SU-DHL-6 (cell line): ENCODE results near the gene GDF2.

Experiments
- H2AFZ ChIP-seq: fragments of 200-600 bp; sonication (generic); 2 replicates; pipeline ENCODE4 v1.6.1; 2014; ENCODE audit warnings: low read depth, mild to moderate bottlenecking, moderate library complexity, mixed read lengths, antibody characterized with exemption, low read length; ENCODE audit not compliant: severe bottlenecking
- H3F3A ChIP-seq: fragments of 200-600 bp; shearing (Covaris generic); 2 replicates; pipeline ENCODE4 v1.6.0; 2016; ENCODE audit warnings: antibody characterized with exemption, mild to moderate bottlenecking; ENCODE audit not compliant: insufficient read depth
- H3K27ac ChIP-seq: fragments of 200-600 bp; sonication (generic); 2 replicates; pipeline ENCODE4 v1.5.1; 2016; ENCODE audit warnings: low read depth, mild to moderate bottlenecking, low read length, moderate library complexity, mixed read lengths
- H3K27me3 ChIP-seq: fragments of 200-600 bp; sonication (generic), shearing (Covaris generic); 2 replicates; pipeline ENCODE4 v1.6.0; 2014; ENCODE audit warnings: mild to moderate bottlenecking, low read length
- H3K36me3 ChIP-seq: fragments of 200-600 bp; sonication (generic); 2 replicates; pipeline ENCODE4 v1.6.1; 2014; ENCODE audit warnings: mild to moderate bottlenecking, low read length, mixed read lengths
- H3K4me2 ChIP-seq: fragments of 300-600, 200-600 bp; shearing (Covaris generic), sonication (generic); 2 replicates; pipeline ENCODE4 v1.6.0; 2014; ENCODE audit warnings: low read length, low read depth, mild to moderate bottlenecking; ENCODE audit not compliant: poor library complexity, severe bottlenecking
- H3K4me3 ChIP-seq: fragments of 200-600 bp; sonication (generic); 2 replicates; pipeline ENCODE4 v1.5.1; 2014; ENCODE audit warnings: antibody characterized with exemption, low read length, mild to moderate bottlenecking, mixed read lengths; ENCODE audit not compliant: insufficient read depth, poor library complexity, severe bottlenecking
- H3K79me2 ChIP-seq: fragments of 200-600 bp; sonication (generic); 2 replicates; pipeline ENCODE4 v1.6.1; 2014; ENCODE audit warnings: mild to moderate bottlenecking, low read length, moderate library complexity; ENCODE audit not compliant: insufficient read depth
- H3K9ac ChIP-seq: fragments of 200-600 bp; sonication (generic); 2 replicates; pipeline ENCODE4 v1.7.0; 2014; ENCODE audit warnings: mild to moderate bottlenecking, low read length
- H3K9me2 ChIP-seq: fragments of 200-600 bp; sonication (generic); replicated peaks from 2 replicates; pipeline ENCODE4 v1.6.1; 2014; ENCODE audit warnings: low read length; ENCODE audit not compliant: insufficient read depth
- H3K9me3 ChIP-seq: fragments of 200-600 bp; sonication (generic); 2 replicates; pipeline ENCODE4 v1.6.1; 2014; ENCODE audit warnings: low read length, mixed read lengths; ENCODE audit not compliant: insufficient read depth
- H4K20me1 ChIP-seq: fragments of 200-600 bp; sonication (generic); 2 replicates; pipeline ENCODE4 v1.6.1; 2014; ENCODE audit warnings: low read depth, mild to moderate bottlenecking, antibody characterized with exemption, low read length, moderate library complexity, mixed read lengths
- EZH2phosphoT487 ChIP-seq: fragments of 200-600 bp; sonication (generic), shearing (Covaris generic); conservative IDR thresholded peaks from 2 replicates; pipeline ENCODE4 v1.6.1; 2018; ENCODE audit warnings: mild to moderate bottlenecking, antibody characterized with exemption, low read length, moderate library complexity, mixed read lengths
- TF ChIP-seq, protein P1 (sequence below): fragments of 200-600 bp; sonication (generic); IDR thresholded peaks from one replicate; pipeline ENCODE4 v1.5.1; 2017; ENCODE audit warnings: antibody characterized with exemption, mild to moderate bottlenecking, low read length, moderate library complexity; ENCODE audit not compliant: insufficient read depth, poor library complexity, severe bottlenecking

GDF2 gene

DNA sequence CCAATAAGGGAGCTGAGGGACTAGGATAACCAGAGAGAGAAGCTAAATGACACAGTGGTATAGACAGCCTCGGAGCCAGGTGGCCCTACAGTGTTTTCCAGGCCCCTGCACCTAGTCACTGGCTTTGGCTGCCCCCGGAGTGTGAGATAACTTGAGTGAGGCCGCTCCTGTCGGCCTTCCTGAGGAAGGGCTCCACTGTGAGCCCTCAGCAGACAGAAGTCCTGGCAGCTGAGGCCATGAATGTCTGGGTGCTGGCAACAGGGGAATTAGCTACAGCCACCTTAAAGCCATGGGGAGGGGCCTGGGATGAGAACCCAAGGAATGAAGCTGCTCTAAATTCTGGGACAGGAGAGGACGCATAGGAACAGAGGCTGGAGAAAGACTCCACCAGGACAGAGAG, 26.8 kb upstream of the GDF2 start:
- no peaks in the 10 kb centered on the region for H4K20me1 ChIP-seq
- no peaks in the 10 kb centered on the region for H3K79me2 ChIP-seq
- H3K27ac ChIP-seq, result no peak overlapping the region
- H3K36me3 ChIP-seq, result no peaks in the 10 kb centered on the region
- H3K9me3 ChIP-seq, result no peaks in the 10 kb centered on the region
- H3K9me2 ChIP-seq, result no peaks in the 10 kb centered on the region
- H2AFZ ChIP-seq, result no peak overlapping the region
- H3F3A ChIP-seq, result no peaks in the 10 kb centered on the region
- TF ChIP-seq, protein P1, sequence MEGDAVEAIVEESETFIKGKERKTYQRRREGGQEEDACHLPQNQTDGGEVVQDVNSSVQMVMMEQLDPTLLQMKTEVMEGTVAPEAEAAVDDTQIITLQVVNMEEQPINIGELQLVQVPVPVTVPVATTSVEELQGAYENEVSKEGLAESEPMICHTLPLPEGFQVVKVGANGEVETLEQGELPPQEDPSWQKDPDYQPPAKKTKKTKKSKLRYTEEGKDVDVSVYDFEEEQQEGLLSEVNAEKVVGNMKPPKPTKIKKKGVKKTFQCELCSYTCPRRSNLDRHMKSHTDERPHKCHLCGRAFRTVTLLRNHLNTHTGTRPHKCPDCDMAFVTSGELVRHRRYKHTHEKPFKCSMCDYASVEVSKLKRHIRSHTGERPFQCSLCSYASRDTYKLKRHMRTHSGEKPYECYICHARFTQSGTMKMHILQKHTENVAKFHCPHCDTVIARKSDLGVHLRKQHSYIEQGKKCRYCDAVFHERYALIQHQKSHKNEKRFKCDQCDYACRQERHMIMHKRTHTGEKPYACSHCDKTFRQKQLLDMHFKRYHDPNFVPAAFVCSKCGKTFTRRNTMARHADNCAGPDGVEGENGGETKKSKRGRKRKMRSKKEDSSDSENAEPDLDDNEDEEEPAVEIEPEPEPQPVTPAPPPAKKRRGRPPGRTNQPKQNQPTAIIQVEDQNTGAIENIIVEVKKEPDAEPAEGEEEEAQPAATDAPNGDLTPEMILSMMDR, result no peak
- no peak for TF ChIP-seq EZH2phosphoT487
- H3K9ac ChIP-seq, result no peak overlapping the region
- H3K4me2 ChIP-seq, result no peak overlapping the region
- no peaks in the 10 kb centered on the region for H3K27me3 ChIP-seq
- no peak overlapping the region for H3K4me3 ChIP-seq

DNA sequence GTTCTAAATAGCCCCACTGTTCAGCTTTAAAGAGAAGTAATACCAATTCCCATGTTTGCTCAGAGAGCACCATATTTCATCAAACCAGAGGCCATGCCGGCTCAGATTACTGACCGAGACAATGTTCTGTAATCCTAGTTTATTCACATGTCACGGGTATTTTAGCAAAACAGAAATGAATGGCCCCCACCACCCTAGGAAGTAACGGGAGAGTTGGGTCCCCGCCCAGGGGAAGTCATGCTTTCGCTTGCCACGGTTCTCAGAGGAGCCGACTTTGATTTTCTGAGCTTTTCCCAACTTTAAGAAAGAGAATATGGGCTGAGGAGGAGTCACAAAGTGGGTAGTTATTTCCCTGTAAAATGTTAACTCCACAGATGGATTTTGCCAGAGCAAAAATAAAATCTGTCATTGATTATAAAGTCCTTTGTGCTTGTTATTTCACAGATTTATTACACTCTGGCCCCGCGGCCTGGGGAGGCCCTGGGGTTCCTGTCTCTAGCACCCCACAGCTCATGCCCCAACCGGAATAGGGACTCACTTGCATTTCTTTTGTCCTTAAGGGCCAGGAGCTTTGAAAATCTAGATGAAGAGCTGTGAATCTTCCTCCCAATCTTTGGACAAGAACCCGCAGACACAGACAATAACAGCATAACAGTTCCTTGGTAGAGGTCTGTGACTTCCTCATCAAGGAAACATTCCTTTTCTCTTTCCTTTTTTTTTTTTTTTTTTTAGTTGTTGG, 25.9 kb upstream of the GDF2 start:
- Histone ChIP-seq H3K9me2 (no peaks in the 10 kb centered on the region), H3K9ac (no peak overlapping the region), H3K79me2 (no peaks in the 10 kb centered on the region), H3K9me3 (no peaks in the 10 kb centered on the region), H4K20me1 (no peaks in the 10 kb centered on the region), H3K27ac (no peak overlapping the region), H3F3A (no peaks in the 10 kb centered on the region), H3K4me2 (no peak overlapping the region), H3K36me3 (no peaks in the 10 kb centered on the region), H3K27me3 (no peaks in the 10 kb centered on the region), H2AFZ (no peak overlapping the region), H3K4me3 (no peak overlapping the region)
- TF ChIP-seq, protein P1, result no peak
- TF ChIP-seq EZH2phosphoT487, result no peak

DNA sequence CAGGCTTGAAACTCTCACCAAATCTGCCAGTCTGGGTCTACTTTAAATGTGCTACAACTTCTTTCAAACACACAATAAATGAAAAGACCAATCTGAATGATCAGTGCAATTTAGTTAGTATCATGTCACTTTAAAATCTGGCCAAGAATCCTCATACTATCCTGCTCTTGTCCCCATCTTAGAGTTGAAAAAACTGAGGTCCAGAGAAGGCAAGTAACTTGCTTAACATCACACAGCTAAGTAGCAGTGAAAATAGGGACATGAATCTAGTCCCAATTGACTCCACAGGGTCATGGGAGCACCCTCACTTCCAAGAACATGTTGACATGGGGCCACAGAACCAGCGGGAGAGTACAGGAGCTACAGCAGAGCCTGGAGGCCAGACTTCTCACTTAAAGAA, 25.3 kb upstream of the GDF2 start:
- H3K79me2 ChIP-seq, result no peaks in the 10 kb centered on the region
- H3K27ac ChIP-seq, result no peak overlapping the region
- no peaks in the 10 kb centered on the region for H3K36me3 ChIP-seq
- H3K9me2 ChIP-seq, result no peaks in the 10 kb centered on the region
- H4K20me1 ChIP-seq, result no peaks in the 10 kb centered on the region
- H3K4me2 ChIP-seq, result no peak overlapping the region
- H3K9ac ChIP-seq, result no peak overlapping the region
- no peak for TF ChIP-seq EZH2phosphoT487
- TF ChIP-seq, protein P1, result no peak
- no peak overlapping the region for H3K4me3 ChIP-seq
- no peaks in the 10 kb centered on the region for H3K9me3 ChIP-seq
- H3F3A ChIP-seq, result no peaks in the 10 kb centered on the region
- H3K27me3 ChIP-seq, result no peaks in the 10 kb centered on the region
- H2AFZ ChIP-seq, result no peak overlapping the region
